COR-L47 (cell line): ENCODE measurements around the gene COL4A1.

Experiments used
- DNase-seq: peaks from one replicate; lab custom pipeline; 2025; lab: John Stamatoyannopoulos, UW

The COL4A1 gene

DNA sequence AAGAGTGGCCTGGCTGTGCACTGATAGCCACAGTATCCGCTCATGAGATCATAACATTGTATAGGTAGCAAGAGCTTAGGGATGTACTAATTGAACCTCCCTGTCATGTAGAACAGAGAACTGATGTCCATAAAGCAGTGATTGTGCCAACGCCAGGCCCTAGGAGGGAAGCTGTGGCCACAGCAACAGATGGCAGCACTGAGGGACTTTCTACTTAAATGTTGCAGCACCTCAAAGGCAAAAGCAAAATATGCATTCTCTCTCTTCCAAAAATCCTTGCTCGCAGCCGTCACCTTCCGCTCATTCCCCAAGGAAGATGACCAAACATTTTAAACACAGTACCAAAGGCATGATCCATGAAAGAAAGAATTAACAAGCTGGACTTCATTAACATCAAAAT lies 32.3 kb downstream of the COL4A1 start:
- DNase-seq: no peak

DNA sequence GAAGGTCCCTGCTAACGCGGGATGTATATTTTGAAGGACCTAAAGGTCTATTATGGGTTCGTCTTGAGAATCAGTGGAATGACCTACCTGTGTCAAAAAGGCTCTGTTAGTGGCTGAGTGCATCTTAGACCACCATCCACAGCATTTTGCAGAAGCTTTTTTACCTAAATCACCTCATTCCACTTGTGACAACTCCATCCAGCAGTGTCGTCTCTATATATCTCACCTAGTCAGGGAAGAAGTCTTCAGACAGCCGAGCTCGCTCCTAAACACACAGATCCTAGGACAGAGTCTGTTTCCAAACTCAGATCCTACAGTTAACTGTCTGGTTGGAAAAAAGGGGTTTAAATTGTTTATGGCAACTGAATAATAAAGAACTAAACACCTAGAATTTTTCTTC lies 33.7 kb downstream of the COL4A1 start:
- no peak for DNase-seq

DNA sequence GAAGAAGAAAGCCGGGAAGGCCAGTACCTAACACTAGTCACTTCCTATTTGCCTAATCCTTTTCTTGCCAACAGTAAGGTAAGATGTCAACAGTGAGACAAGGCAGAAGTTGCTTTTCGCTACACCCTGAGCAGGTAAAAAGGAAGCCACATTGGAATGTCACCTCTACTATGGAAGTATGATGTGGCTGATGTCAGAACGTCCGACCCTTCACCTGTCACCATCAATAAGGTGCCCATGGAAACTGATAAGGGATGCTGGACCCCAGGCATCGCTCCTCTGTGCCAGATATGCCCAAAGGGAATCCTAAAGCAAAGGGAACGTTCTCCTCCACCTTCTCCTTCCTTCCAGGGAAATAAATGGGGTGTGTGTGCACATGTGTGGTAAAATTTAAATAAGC lies 34.3 kb downstream of the COL4A1 start:
- DNase-seq: no peak

DNA sequence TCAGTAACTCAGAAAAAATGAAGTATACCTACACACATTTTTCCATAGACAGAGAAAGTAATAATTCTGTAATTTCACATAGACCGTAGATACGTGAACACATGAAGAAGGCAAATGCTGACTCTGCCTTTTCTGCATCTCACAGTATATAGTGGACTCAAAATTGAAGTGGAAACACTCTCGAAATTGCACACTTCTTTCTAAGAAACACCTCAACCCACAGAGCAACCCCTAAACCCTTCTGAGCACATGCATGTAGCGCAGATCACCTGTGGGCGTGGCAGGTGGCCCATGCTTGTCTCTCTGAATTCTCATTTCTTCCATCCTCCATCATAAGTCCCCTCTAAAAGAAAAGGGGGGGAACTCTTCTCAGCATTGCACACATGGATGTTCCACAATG lies 34.7 kb downstream of the COL4A1 start:
- no peak for DNase-seq

DNA sequence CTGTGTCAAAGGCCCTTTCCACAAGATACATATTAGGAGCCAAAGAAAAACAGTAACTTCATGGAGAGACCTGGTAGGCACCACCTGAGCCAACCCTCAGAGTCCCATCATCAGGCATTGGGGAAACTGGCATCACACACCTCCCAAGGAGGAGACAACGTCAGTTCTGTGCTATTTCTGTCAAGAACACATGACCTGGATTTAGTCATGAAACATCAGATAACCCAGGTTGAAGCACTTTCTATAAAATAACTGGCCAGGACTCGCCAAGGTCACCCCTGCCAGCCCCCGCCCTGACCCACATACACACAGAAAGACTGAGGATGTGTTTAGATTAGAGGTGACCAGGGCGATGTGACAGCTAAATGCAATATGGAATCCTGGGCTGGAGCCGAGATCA lies 35.6 kb downstream of the COL4A1 start:
- DNase-seq: no peak

DNA sequence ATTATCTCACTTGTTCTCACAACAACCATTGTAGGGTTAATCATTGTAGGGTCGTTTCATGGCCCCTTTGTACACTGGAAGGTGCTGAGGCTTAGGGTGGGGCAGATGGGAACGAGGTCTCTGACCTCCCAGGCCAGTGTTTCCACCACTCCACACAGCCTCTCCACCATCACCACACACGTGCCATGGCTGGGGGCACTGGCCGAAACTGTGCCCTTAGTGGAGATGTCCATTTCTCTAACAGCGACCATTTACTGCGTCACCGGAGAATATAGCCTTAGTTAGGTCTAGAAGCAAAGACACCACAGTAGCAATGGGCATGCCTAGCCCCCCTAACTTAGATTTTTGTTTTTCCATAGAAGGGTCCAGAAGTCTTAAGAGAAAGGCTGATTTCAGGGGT lies 36.5 kb downstream of the COL4A1 start:
- DNase-seq: no peak

DNA sequence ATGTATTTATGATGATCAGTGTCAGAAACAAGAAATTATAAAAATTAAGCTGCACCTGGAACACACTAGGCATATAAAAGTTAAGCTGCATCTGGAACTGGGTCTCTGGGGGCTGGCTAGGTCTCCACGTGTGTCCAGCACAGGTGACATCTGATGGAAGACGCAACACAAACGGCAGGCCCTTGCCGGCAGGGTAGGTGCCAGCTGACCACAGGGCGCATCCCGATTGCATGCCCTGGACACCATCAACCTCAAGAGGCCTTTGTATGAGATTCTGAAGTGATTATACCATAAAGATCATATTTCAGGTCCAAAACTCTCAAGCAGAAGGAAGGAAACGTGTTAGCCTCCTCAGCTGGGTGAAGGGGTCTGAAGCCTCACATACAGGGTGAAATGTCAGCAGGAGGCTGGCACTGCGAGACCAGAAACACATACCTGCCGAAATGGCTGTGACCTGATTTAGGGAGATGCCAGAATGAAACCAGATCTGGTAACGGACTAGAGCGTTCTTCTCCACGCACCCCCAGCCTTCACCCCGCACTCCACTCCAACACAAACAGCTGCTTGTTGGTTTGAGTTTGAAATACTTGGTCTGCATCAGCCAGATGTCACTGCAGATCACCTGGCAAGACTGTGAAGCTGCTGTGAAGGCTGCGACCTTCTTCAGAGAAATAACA lies 37.3 kb downstream of the COL4A1 start:
- DNase-seq: no peak

DNA sequence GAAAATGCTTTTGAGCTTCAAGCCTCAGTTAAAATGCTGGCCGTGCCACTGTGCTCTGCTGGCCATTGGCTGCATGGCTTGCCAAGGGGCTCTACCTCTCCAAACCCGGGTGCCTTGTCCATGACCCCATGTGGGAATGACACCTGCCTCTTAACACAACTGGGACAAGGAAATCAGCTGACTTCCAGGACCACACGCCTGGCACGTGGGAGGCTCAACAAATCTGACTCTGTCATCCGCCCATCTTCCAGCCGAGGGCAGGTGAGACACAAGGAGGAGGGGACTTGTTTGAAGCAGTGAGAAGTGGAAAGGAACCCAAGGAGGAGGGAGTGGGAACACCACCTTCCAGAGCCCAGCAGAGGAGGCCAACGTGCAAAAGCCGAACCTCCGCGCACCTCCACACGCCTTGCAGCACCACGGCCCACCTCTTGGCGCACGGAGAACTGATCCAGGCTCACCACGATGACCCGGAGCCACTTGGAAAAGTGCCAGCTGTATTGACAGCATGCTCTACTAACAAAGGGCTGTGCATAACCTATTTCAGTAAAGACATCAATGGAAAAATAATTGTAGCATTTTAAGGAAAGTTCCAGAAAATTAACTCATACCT lies 38.3 kb downstream of the COL4A1 start:
- DNase-seq: peak; percentile 20

DNA sequence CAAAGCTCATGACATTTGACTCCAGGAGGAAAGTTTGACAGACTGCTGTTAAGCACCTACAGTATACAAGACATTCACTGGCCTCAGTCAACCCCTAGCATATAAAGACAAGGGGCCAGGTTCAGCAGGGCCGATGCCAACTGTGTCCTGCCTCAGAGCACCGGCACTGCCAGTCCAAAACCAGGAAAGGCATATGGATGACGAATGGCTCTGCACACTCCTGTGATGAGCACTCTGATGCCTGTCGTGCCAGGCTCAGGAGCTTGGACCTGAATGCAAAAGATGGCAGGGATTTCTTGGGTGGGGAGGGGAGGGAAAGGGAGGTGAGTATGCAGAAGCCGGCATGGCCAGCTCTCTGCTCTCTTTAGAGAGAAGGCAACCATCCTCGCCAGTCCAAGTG lies 38.9 kb downstream of the COL4A1 start:
- no peak for DNase-seq

DNA sequence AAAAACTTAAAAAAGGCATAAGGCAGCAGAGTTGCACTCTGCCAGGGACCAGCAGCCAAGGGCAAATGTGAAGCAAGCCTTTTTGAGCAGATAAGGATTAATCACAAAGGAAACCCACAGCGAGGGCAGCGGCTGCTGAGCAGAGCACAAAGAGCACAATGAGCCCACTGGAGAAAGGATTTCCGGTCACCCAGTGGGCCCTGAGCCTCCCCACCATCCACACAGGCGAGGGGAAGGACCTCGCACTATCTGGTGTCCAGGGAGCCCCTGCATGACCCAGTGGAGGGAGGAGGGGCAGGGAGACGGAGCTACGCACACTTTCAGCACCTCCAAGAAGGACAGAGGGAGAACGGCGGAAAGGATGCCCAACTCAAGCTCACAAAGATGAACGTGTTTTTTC lies 40.0 kb downstream of the COL4A1 start:
- DNase-seq: no peak

DNA sequence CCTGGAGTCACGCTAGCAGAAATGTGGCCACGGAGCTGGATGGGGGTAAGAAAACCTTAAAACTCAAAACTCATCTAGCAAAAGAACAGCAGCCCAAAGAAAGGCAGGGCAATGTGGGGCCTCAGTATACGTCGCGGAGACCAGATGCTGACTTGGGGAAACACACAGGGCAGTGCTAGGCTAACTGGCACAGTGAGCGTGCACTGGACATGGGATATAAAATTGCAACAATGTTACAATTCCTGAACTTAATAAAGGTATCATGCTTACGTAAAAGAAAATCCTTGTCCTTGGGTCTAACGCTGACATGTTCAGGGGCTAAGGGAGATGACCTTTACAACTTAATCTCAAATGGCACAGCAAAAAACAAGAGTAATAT lies 40.5 kb downstream of the COL4A1 start:
- DNase-seq: no peak

DNA sequence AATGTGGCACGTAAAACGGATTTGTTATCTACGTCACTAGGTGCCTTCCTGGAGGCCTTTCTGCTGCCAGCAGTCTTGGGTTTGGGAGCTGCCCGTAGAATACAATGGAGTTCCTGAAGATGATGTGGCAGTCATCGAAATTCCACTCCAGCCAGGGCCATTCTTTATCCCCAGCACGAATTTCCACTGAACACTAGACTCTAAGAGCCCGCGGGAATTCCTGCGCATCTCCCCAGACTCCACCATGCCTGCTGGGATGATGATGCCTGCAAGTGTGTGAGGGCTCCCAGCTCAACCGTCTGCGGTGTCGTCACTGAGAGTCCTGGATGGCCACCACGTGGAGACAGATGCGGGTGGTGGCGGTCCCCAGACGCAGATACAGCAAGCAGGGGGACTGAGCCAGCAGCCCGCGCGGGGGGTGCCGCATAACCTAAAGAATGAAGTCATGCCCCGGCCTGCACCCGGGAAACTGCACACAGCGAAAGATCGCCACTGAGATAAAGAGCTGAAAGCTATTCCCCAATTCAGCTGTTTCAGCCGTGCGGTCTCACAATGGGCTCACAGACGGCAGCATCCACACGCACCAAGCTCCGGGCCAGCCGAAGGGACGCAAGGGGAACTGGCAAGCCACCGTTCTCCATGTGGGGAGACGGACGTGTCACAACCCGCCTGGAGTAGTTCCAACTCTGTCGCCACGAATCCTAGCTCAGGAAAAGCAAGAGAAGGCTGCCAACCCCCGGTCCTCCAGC lies 41.1 kb downstream of the COL4A1 start:
- DNase-seq: no peak

DNA sequence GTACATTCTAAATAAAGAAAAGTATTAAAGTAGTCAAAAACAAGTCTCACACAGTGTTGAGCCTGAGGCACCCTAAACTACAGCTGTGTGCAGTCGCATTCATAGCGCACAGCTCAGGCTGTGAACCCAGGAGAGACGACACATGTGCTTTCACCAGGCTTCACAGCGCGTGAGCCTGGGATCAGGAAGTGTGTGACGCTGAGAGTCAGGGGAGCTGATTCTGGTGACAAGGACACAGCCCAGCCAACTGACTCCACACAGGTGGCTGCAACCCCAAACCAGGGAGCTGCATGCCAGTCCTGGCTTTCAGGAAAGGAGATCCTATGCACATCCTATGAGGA lies 41.6 kb downstream of the COL4A1 start:
- DNase-seq: no peak

DNA sequence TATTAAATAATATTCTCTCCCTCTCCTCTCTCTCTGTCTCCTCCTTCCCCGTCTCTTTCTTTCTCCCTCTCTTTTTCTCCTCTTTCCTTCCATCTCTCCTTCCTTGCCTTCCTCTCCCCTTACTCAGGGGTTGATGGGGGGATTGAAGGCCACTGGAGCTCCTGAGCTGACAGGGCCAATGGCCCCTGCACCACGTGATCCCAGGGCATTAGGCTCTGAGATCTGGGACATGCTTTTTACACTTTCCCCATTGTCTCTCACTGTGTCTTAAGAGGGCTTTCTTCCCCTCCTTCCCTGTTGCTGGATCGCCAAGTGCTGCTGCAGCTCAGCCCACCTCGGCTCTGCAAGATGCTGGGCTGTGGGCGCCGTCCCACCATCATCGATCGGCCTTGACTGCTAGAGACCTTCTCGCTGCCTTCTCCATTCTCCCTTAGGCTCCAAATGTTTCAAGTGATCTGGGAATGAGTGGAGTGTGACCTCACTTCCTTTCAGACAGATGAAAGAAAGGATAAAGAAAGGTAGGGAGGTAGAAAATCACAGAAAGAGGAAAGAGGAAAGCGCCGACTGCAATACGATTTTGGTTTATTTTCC lies 42.2 kb downstream of the COL4A1 start:
- DNase-seq: no peak

DNA sequence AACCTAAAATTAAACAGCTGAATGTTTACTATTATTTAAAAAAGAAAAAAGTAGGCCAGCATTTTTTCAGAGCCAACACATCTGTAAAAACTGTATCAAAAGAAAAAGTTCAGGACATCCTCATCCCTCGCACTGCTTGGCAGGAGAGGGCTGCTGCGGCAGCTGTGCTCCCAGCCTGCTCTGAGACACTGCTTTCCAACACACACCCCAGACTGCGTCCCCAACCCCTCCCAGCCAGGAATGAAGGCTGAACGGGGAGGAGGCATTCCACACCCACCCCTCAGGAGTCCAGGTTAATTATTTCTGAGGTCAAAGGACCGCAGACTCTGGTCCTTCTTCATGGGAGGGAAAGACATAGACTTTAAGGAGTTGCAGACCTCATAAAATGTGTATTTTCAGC lies 43.1 kb downstream of the COL4A1 start:
- DNase-seq: no peak

DNA sequence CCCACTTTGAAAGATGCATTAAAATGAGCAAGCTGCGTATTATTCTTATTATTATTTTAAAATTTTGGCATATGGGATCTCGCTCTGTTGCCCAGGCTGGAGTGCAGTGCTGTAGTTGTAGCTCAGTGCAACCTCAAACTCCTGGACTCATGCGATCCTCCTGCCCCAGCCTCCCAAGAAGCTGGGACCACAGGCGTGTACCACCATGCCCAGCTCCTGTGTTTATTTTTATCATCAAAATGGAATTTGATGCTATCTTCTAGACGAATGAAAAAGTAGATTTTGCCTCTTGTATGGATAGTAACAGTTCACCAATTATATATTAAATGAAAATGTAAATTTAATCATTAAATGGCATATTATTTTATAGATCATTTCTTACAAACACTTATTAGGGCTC lies 43.6 kb downstream of the COL4A1 start:
- no peak for DNase-seq

DNA sequence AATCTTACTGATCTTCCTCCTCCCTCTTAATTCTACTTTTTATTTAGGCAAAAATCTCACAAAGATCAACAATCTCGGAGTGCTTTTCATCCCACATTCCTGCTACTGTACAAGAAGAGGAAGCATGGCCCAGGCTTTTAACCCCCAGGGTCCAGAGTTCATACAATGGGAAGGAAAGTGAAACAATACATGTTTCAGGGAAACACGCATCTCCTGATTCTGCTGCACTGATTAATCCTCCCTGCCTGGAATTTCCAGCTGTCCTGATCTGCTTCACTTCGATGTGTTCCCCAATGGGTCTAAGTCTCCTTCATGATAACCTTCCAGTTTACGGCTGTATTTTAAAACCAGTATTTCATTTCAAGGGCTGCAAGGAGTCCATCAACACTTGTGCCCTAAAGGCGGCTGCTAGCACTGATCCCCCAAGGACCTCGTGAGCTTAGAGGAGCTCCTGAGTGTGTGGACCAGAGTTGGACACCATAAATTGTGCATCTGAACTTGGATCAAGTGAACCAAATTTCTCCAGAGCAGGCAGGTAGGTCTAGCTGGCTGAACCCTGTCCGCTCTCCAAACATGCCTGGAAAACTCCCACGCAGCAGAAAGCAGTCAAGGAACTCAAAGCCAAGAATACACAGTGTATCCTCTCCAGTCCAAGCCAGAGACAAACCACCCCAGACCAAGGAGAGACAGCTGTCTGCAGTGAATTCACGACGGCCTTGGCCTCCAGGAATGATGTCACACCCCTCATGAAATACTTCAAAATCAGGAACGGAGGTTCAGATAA lies 44.3 kb downstream of the COL4A1 start:
- DNase-seq: no peak

DNA sequence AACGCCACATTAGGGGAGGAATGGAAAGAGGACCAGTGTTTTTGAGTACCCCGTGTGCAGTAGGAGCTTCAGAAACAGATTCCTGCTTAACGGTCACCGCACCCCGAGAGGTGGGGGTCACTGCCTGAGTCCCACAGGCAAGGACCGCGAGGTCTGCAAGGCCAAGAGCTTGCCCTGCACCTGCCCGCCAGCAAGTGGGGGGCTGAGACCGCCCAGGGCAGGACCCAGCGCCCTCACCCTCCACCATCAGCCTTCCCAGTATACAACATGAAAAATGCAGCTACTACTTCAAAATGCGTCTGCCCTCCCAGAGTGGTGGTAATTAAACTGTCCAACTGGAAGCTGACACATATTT lies 44.9 kb downstream of the COL4A1 start:
- no peak for DNase-seq

DNA sequence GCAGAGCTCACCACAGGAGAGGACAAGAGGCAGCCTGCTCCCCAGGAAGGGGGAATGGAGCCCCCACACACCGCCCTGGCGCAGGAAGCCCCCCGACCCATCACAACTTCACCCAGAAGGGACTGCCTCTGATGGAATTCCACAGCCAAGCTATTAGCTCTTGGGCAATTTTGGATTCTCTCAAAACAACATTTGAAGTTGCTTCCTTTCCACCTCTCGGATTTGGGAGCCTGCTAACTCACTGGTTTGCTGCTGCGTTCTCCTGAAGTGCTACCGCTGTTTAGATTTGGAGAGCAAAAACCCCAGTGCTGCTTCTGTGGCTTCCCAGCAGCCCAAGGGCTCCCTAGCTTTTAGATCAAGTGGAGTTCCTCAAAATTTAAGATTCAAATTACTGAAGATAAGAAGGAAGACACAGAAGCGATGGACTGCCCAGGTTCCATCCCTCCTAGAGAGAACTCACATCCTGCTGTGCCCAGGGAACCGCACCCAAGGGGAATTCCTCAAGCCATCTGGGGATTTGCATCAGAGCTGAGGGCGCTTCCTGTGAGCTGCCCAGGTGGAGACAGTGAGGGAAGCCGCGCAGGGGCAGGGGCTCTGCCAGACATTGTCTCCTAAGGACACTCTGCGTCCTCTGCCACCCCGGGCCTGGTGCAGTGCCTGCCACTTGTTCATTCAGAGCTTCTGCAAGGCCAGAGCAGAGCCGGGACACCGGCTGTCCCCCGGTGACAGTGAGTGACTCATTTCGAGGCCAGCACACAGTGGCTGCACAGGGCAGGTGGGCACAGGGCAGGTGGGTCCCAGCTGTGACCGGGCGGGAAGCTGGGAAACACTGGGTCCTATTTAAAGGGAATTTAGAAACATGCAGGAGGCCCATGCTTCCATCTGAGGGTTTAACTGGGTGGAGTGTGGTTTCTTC lies 45.5 kb downstream of the COL4A1 start:
- no peak for DNase-seq

DNA sequence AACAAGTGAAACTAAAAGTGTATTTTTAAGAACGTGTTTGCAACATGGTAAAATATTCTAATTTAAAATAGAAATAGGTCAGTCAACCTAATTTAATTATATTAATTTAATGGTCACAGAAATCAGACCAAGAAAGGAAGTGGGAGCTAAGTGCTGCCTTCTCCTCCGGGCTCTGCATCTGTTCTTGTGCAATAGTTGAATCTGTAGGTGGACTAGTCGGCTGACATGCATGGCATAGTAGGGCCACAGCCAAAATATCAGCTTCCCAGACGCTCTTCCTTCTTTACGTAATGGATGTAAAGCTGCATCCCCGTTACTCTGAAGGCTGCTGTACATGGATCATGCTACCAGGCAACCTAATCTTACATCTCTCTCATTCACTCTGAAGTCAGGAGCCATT lies 47.3 kb downstream of the COL4A1 start:
- DNase-seq: no peak

DNA sequence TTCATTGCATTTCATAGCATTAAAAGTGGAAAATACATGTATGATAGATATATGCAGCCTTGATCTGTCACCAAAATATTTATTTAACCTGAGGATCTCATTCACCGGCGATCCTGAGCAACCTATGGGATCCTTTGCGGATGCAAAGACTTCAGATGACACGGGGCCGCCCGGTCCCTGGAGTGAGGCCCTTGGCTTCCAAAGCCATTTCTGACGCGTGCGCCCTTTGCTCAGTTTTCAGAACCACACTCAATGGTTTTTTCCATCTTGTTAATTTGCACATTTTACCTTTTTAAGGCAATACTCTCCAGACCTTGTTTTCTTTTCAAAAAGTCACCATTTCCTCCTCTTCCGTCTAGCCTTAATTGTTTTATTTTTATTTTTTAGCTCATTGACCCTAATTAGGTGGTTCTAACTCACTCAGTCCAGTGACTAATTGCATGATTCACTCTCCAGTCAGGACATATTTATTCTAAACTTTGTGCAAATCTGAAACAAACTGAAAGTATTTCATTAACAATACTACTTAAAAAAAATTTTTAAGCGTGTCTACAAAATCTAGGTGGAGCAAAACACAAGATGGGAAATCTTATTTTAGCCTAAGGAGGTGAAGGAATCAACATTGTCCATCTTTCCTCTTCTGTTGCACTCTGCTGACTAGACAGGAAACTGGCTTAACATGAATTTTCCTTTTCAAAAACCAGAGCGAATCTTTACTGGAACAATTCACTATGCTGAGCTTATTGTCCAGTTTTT lies 47.9 kb downstream of the COL4A1 start:
- no peak for DNase-seq
